ENCODE results near the gene LYSMD4.
"Not testable (repeated sequence)": the region's sequence is repeated elsewhere in the genome, so short reads cannot be mapped to it uniquely, and the experiment has no call there.

LYSMD4 gene

GRCh38 chr15:99733268-99734039, at the start of gene LYSMD4:
Gene LYSMD4, minus strand, starts transcription at chr15:99733437. Its CDS starts 1,438 bp downstream, at chr15:99731999.
- DNase-seq, result peak; percentile 98

GRCh38 chr15:99782029-99782428, 48.8 kb upstream of the LYSMD4 start:
- DNase-seq, result not testable (repeated sequence)

GRCh38 chr15:99777144-99777543, 43.9 kb upstream of the LYSMD4 start:
- no peak for DNase-seq

GRCh38 chr15:99764522-99764921, 31.3 kb upstream of the LYSMD4 start:
- DNase-seq, result no peak

- DNase-seq, result no peak
These were observed 30.6 kb upstream of the LYSMD4 start for GRCh38 chr15:99763827-99764226.

- DNase-seq, result no peak
These were observed 29.1 kb upstream of the LYSMD4 start for GRCh38 chr15:99762288-99762687.

GRCh38 chr15:99755692-99756409, 22.6 kb upstream of the LYSMD4 start:
- DNase-seq, result peak; percentile 37

- DNase-seq, result no peak
These were observed 19.8 kb upstream of the LYSMD4 start for GRCh38 chr15:99753066-99753465.

- no peak for DNase-seq
These were observed 19.3 kb upstream of the LYSMD4 start for GRCh38 chr15:99752556-99752955.

- not testable (repeated sequence) for DNase-seq
These were observed 17.1 kb upstream of the LYSMD4 start for GRCh38 chr15:99750326-99750725.

GRCh38 chr15:99749386-99749785, 16.1 kb upstream of the LYSMD4 start:
- no peak for DNase-seq

GRCh38 chr15:99745370-99746086, 12.3 kb upstream of the LYSMD4 start:
- DNase-seq, result no peak

GRCh38 chr15:99744142-99744541, 10.9 kb upstream of the LYSMD4 start:
- DNase-seq, result no peak

- no peak for DNase-seq
These were observed 8.6 kb upstream of the LYSMD4 start for GRCh38 chr15:99741835-99742234.

GRCh38 chr15:99738021-99738847, 5.0 kb upstream of the LYSMD4 start:
- DNase-seq, result no peak

- no peak for DNase-seq
These were observed 3.5 kb upstream of the LYSMD4 start for GRCh38 chr15:99736702-99737101.

GRCh38 chr15:99735868-99736267, 2.6 kb upstream of the LYSMD4 start:
- DNase-seq, result no peak

- DNase-seq, result no peak
These were observed 1.3 kb upstream of the LYSMD4 start for GRCh38 chr15:99734575-99734974.

GRCh38 chr15:99734040-99734291, 729 bp upstream of the LYSMD4 start:
- DNase-seq, result not testable (repeated sequence)

GRCh38 chr15:99732751-99733267, 428 bp downstream of the LYSMD4 start:
- no peak for DNase-seq

GRCh38 chr15:99732124-99732750, 1.0 kb downstream of the LYSMD4 start:
- DNase-seq, result peak; percentile 32
